Neural cell (in vitro differentiated cells): Measurements from ENCODE around the gene HYOU1.

Experiments
- MXI1 ChIP-seq: fragments of 450-650 bp; conservative IDR thresholded peaks from 2 replicates; pipeline ENCODE4 v1.6.1; 2014; ENCODE audit warnings: antibody characterized with exemption, mild to moderate bottlenecking; ENCODE audit not compliant: poor library complexity, severe bottlenecking
- POLR2AphosphoS5 ChIP-seq: IDR thresholded peaks from 2 replicates; pipeline ENCODE4 v1.6.1; 2012
- TAF1 ChIP-seq: IDR thresholded peaks from 2 replicates; pipeline ENCODE4 v1.6.1; 2012; ENCODE audit warnings: low read depth
- TF ChIP-seq, protein P1 (sequence below): fragments of 450-650 bp; IDR thresholded peaks from 2 replicates; pipeline ENCODE4 v1.5.1; 2014; ENCODE audit warnings: antibody characterized with exemption, mild to moderate bottlenecking, moderate library complexity; ENCODE audit not compliant: poor library complexity, severe bottlenecking

DNA sequence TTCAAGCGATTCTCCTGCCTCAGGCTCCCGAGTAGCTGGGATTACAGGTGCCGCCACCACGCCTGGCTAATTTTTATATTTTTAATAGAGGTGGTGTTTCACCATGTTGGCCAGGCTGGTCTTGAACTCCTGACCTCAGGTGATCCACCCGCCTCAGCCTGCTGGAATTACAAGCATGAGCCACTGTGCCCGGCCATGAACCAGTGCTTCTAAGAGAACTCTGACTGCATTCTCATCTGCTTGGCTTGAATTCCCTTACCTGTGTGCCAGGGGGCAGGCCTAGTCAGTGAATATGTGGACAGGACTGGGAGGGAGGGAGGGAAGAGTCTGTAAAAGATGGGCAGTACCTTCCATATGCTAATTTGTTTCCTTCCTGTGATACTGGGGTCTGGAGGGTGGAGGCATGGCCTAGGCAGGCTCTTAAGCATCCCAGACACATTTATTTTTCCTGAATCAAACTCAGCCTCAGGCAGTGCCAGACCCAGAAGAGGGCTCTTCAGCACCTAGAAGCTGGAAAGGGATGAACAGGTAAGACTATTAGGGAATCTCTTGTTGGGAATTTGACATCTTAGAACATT lies 45.4 kb downstream of the HYOU1 start:
- TF ChIP-seq MXI1 (no peak), POLR2AphosphoS5 (no peak), TAF1 (no peak)
- TF ChIP-seq, protein P1, sequence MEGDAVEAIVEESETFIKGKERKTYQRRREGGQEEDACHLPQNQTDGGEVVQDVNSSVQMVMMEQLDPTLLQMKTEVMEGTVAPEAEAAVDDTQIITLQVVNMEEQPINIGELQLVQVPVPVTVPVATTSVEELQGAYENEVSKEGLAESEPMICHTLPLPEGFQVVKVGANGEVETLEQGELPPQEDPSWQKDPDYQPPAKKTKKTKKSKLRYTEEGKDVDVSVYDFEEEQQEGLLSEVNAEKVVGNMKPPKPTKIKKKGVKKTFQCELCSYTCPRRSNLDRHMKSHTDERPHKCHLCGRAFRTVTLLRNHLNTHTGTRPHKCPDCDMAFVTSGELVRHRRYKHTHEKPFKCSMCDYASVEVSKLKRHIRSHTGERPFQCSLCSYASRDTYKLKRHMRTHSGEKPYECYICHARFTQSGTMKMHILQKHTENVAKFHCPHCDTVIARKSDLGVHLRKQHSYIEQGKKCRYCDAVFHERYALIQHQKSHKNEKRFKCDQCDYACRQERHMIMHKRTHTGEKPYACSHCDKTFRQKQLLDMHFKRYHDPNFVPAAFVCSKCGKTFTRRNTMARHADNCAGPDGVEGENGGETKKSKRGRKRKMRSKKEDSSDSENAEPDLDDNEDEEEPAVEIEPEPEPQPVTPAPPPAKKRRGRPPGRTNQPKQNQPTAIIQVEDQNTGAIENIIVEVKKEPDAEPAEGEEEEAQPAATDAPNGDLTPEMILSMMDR: no peak
